HepG2 (cell line): ENCODE data around the gene LRRC8D. TPM values are rescaled to one million over a fixed set of nuclear protein-coding genes. Genes with fewer than 3 reads are reported as not detected.

ENCODE experiments used
- ATAC-seq: fragments of 200-7000 bp; cut with Tn5 transposase; 3 replicates; pipeline ENCODE4 v1.9.1; 2020; ENCODE audit warnings: mild to moderate bottlenecking, moderate library complexity
- BruUV-seq: library from RNA; stranded (reverse); fragments of 400-500 nt; replicated peaks from 2 replicates; lab custom pipeline; 2021; lab: Mats Ljungman, UMichigan
- CTCF ChIA-PET: fragments of 300-600 bp; formaldehyde crosslinking; extraction: SDS; loops from one replicate; lab custom pipeline; 2021; ENCODE audit warnings: low total read pairs, inconsistent platforms, low intra/inter-chr PET ratio; lab: Yijun Ruan, JAX
- POLR2A ChIA-PET: fragments of 350-600 bp; sonication (Branson Sonifier 250); formaldehyde crosslinking; loops from one replicate; lab custom pipeline; 2020; ENCODE audit warnings: antibody characterized with exemption, inconsistent platforms; lab: Yijun Ruan, JAX
- DNase-seq: peaks from one replicate; pipeline ENCODE4 v3.0.0-alpha.2; 2015; ENCODE audit warnings: low spot score
- FAIRE-seq: peaks from 3 replicates; lab custom pipeline; 2011; peaks lifted over from hg19 to GRCh38; lab: Jason Lieb, UNC
- H2AFZ ChIP-seq: one replicate; pipeline ENCODE4 v1.6.1; 2011; ENCODE audit warnings: low read length, inconsistent platforms
- H3K27ac ChIP-seq: fragments of 300-600 bp; 3 replicates; pipeline ENCODE4 v1.8.0; 2011; ENCODE audit warnings: mixed run types, mild to moderate bottlenecking, mixed read lengths, low read length, inconsistent platforms; ENCODE audit not compliant: insufficient read depth; ENCODE audit errors: extremely low read length
- H3K27me3 ChIP-seq, 2 experiments: fragments of 200-600 bp in 1 of 2; 2 replicates in 1 of 2; 3 replicates in 1 of 2; pipeline versions ENCODE4 v1.6.0 to v1.8.0; 2011; ENCODE audit warnings: low read length in 2 of 2, mild to moderate bottlenecking in 2 of 2, moderate library complexity in 2 of 2, inconsistent platforms in 1 of 2; ENCODE audit not compliant: insufficient read depth in 2 of 2, control insufficient read depth in 1 of 2
- H3K36me3 ChIP-seq, 2 experiments: fragments of 200-600 bp in 1 of 2; replicated peaks in 1 of 2; 2 replicates in 1 of 2; 3 replicates in 1 of 2; pipeline versions ENCODE4 v1.5.1 to v1.8.0; 2011; ENCODE audit warnings: low read length in 2 of 2, inconsistent platforms in 1 of 2; ENCODE audit not compliant: insufficient read depth in 2 of 2, control insufficient read depth in 1 of 2
- H3K4me1 ChIP-seq: 2 replicates; pipeline ENCODE4 v1.5.1; 2012; ENCODE audit warnings: low read length, inconsistent platforms; ENCODE audit not compliant: insufficient read depth
- H3K4me2 ChIP-seq: 2 replicates; pipeline ENCODE4 v1.6.0; 2011; ENCODE audit warnings: low read depth, low read length, inconsistent platforms
- H3K4me3 ChIP-seq, 3 experiments: fragments of 200-600 bp in 1 of 3; sonication (generic), shearing (Covaris generic) in 1 of 3; replicated peaks in 1 of 3; 2 replicates each; pipeline ENCODE4 v1.5.1; 2011 to 2016; ENCODE audit warnings: low read length in 3 of 3, inconsistent platforms in 2 of 3, low read depth in 2 of 3, mild to moderate bottlenecking in 2 of 3, control low read depth in 1 of 3, mixed read lengths in 1 of 3; ENCODE audit not compliant: insufficient read depth in 1 of 3
- H3K79me2 ChIP-seq: one replicate; pipeline ENCODE4 v1.6.1; 2011; ENCODE audit warnings: low read length, inconsistent platforms; ENCODE audit not compliant: insufficient read depth
- H3K9ac ChIP-seq: 2 replicates; pipeline ENCODE4 v1.6.0; 2011; ENCODE audit warnings: mild to moderate bottlenecking, low read depth, low read length, inconsistent platforms; ENCODE audit not compliant: insufficient read depth
- H3K9me3 ChIP-seq: 2 replicates; pipeline ENCODE4 v1.5.1; 2012; ENCODE audit warnings: mild to moderate bottlenecking, low read length
- H4K20me1 ChIP-seq: 2 replicates; pipeline ENCODE4 v1.6.0; 2011; ENCODE audit warnings: inconsistent platforms, mild to moderate bottlenecking, low read length, moderate library complexity; ENCODE audit not compliant: insufficient read depth
- GLI4 ChIP-seq: sonication (generic); formaldehyde crosslinking; IDR thresholded peaks from 2 replicates; pipeline ENCODE4 v1.5.1; 2020; ENCODE audit warnings: missing genetic modification reagents, mild to moderate bottlenecking, moderate library complexity, borderline replicate concordance
- YEATS4 ChIP-seq: sonication (generic); formaldehyde crosslinking; IDR thresholded peaks from 2 replicates; pipeline ENCODE4 v1.4.0; 2020; ENCODE audit warnings: missing genetic modification reagents, borderline replicate concordance
- ZC3H4 ChIP-seq: sonication (generic); formaldehyde crosslinking; IDR thresholded peaks from 2 replicates; pipeline ENCODE4 v1.4.0; 2020; ENCODE audit warnings: missing genetic modification reagents, borderline replicate concordance
- ZNF230 ChIP-seq: sonication (generic); formaldehyde crosslinking; IDR thresholded peaks from 2 replicates; pipeline ENCODE4 v1.4.0; 2020; ENCODE audit warnings: mild to moderate bottlenecking, missing genetic modification reagents
- ZNF672 ChIP-seq: sonication (generic); formaldehyde crosslinking; IDR thresholded peaks from 2 replicates; pipeline ENCODE4 v1.8.1; 2022; ENCODE audit warnings: missing genetic modification reagents
- WGBS: methylation state at CpG from one replicate; pipeline ENCODE4 v1.1.6; 2017; ENCODE audit warnings: low lambda C conversion rate; 5-methylcytosine and 5-hydroxymethylcytosine counted together
- in situ Hi-C: cut with HindIII; loops from 2 replicates; pipeline ENCODE4 v1.10.0; 2017; ENCODE audit warnings: low pct_unique_long_range_greater_than_20kb; ENCODE audit not compliant: extremely low pct_ligation_motif_present
- intact Hi-C: fragments of 100-400 bp; cut with micrococcal nuclease; formaldehyde crosslinking; loops from one replicate; pipeline ENCODE4 v1.10.0; 2022; ENCODE audit not compliant: unreplicated experiment
- polyA plus RNA-seq, 8 experiments: library from polyadenylated mRNA; depleted of rRNA in 3 of 8; stranded (reverse) in 7 of 8; unstranded in 1 of 8; fragments of >200 nt; fragmentation: Illumina TruSeq in 4 of 8; extraction: Trizol in 4 of 8; gene quantifications; 2 replicates each; pipeline versions ENCODE4 v1.2.1 to v1.2.3, GENCODE V29; 2011 to 2016; ENCODE audit warnings: low read depth in 4 of 8, missing spikeins in 1 of 8, mixed read lengths in 1 of 8; ENCODE audit not compliant: insufficient read depth in 1 of 8
- total RNA-seq, 5 experiments: library from RNA; depleted of rRNA; stranded (reverse); fragments of >200 nt; fragmentation: Illumina TruSeq; extraction: Trizol; gene quantifications; 2 replicates each; pipeline ENCODE4 v1.2.3, GENCODE V29; 2016; ENCODE audit warnings: low read depth in 1 of 5
- TF ChIP-seq, protein P1 (sequence below): sonication (generic); formaldehyde crosslinking; IDR thresholded peaks from 2 replicates; pipeline ENCODE4 v1.8.0; 2022; ENCODE audit warnings: missing genetic modification reagents, mild to moderate bottlenecking, moderate library complexity, borderline replicate concordance
- TF ChIP-seq, protein P2 (sequence below): sonication (generic); formaldehyde crosslinking; IDR thresholded peaks from 2 replicates; pipeline ENCODE4 v1.4.0; 2020; ENCODE audit warnings: missing genetic modification reagents
- TF ChIP-seq, protein P3 (sequence below): sonication (generic); formaldehyde crosslinking; IDR thresholded peaks from 2 replicates; pipeline ENCODE4 v1.9.0; 2021; ENCODE audit warnings: missing genetic modification reagents, borderline replicate concordance
- TF ChIP-seq, protein P4 (sequence below): sonication (generic); formaldehyde crosslinking; IDR thresholded peaks from 2 replicates; pipeline ENCODE4 v1.4.0; 2020; ENCODE audit warnings: missing genetic modification reagents

Gene LRRC8D
- total and polyA plus RNA-seq, 2 of the 13 experiments (the other 11 are each of a cell fraction or from before 2014, with no cell fraction given) = 29.9 to 45.5 TPM

DNA sequence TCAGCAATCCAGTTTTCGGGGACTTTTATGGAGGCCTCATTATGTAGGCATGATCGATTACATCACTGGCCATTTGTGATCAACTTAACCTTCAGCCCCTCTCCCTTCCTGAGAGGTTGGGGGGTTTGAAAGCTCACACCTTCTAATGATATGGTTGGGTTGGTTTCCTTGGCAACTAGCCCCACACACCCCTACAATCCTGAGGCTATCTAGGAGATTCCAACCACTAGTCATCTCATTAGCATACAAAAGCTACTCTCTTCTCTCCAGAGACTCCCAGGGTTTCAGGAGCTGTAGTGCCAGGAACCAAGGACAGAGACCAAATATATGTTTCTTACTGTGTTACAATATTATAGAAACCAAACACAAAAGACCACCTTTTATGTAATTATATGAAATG is 138.9 kb downstream of the LRRC8D start (continued):
- TF ChIP-seq ZNF230 = no peak
- TF ChIP-seq ZC3H4 = no peak
- TF ChIP-seq, protein P1, sequence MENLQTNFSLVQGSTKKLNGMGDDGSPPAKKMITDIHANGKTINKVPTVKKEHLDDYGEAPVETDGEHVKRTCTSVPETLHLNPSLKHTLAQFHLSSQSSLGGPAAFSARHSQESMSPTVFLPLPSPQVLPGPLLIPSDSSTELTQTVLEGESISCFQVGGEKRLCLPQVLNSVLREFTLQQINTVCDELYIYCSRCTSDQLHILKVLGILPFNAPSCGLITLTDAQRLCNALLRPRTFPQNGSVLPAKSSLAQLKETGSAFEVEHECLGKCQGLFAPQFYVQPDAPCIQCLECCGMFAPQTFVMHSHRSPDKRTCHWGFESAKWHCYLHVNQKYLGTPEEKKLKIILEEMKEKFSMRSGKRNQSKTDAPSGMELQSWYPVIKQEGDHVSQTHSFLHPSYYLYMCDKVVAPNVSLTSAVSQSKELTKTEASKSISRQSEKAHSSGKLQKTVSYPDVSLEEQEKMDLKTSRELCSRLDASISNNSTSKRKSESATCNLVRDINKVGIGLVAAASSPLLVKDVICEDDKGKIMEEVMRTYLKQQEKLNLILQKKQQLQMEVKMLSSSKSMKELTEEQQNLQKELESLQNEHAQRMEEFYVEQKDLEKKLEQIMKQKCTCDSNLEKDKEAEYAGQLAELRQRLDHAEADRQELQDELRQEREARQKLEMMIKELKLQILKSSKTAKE = no peak
- TF ChIP-seq GLI4 (CRISPR knock-in tag) = no peak
- TF ChIP-seq, all 625 proteins: peak for 0

DNA sequence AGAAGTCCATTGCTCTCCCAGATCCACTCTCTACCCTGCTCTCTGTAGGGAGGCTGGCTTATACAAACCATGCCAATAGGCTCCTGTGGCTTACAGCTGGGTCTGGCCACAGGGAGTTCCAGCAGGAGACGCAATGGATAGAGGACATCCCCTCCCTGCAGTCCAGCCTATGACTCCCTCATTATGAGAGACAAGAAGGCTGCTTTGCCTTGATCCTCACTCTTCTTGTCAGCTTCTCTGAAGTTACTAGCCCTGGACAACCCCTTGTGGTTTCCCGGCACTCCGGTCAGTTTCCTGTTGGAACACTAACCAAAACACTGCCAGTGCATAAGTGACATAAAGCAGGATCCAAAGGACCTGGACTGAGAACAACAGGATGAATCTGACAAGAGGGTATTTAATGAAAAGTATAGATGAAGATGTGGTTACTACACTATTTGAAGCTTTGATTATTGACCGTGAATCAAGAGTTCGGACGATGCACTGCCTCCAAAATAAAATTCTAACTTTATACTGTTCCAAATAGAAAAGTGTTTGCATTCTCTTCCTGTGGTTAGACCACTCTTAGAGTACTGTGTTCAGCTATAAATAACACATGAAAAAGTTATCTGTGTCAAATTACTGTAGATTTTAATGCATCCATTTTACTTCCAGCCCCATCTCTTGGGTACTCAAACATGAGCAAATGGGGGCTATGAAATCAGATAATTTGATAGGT is 141.4 kb downstream of the LRRC8D start:
- no peaks in the 10 kb centered on the region for H3K36me3 ChIP-seq
- H3K4me1 ChIP-seq = peaks cover 9% of the 10 kb centered on the region
- no peak overlapping the region for H3K27ac ChIP-seq
- no peak overlapping the region for H3K9ac ChIP-seq
- no peaks in the 10 kb centered on the region for H4K20me1 ChIP-seq
- no peaks in the 10 kb centered on the region for H3K9me3 ChIP-seq
- H2AFZ ChIP-seq = no peak overlapping the region
- no peak for ATAC-seq
- H3K4me3 ChIP-seq = no peak overlapping the region
- no peak for DNase-seq
- BruUV-seq = no TSS peak
- in situ Hi-C loops (no loop called here), intact Hi-C loops (no loop called here)
- no peak for FAIRE-seq
- 83% methylated on average over 6 of the region's 6 CpGs for WGBS
- H3K4me2 ChIP-seq = no peak overlapping the region
- POLR2A ChIA-PET = no interaction called here
- no peaks in the 10 kb centered on the region for H3K79me2 ChIP-seq
- H3K27me3 ChIP-seq = no peaks in the 10 kb centered on the region
- CTCF ChIA-PET = no interaction called here
- TF ChIP-seq, protein P2, sequence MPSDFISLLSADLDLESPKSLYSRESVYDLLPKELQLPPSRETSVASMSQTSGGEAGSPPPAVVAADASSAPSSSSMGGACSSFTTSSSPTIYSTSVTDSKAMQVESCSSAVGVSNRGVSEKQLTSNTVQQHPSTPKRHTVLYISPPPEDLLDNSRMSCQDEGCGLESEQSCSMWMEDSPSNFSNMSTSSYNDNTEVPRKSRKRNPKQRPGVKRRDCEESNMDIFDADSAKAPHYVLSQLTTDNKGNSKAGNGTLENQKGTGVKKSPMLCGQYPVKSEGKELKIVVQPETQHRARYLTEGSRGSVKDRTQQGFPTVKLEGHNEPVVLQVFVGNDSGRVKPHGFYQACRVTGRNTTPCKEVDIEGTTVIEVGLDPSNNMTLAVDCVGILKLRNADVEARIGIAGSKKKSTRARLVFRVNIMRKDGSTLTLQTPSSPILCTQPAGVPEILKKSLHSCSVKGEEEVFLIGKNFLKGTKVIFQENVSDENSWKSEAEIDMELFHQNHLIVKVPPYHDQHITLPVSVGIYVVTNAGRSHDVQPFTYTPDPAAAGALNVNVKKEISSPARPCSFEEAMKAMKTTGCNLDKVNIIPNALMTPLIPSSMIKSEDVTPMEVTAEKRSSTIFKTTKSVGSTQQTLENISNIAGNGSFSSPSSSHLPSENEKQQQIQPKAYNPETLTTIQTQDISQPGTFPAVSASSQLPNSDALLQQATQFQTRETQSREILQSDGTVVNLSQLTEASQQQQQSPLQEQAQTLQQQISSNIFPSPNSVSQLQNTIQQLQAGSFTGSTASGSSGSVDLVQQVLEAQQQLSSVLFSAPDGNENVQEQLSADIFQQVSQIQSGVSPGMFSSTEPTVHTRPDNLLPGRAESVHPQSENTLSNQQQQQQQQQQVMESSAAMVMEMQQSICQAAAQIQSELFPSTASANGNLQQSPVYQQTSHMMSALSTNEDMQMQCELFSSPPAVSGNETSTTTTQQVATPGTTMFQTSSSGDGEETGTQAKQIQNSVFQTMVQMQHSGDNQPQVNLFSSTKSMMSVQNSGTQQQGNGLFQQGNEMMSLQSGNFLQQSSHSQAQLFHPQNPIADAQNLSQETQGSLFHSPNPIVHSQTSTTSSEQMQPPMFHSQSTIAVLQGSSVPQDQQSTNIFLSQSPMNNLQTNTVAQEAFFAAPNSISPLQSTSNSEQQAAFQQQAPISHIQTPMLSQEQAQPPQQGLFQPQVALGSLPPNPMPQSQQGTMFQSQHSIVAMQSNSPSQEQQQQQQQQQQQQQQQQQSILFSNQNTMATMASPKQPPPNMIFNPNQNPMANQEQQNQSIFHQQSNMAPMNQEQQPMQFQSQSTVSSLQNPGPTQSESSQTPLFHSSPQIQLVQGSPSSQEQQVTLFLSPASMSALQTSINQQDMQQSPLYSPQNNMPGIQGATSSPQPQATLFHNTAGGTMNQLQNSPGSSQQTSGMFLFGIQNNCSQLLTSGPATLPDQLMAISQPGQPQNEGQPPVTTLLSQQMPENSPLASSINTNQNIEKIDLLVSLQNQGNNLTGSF (CRISPR knock-in tag) = no peak
- TF ChIP-seq ZNF672 (CRISPR knock-in tag) = no peak
- TF ChIP-seq, protein P3, sequence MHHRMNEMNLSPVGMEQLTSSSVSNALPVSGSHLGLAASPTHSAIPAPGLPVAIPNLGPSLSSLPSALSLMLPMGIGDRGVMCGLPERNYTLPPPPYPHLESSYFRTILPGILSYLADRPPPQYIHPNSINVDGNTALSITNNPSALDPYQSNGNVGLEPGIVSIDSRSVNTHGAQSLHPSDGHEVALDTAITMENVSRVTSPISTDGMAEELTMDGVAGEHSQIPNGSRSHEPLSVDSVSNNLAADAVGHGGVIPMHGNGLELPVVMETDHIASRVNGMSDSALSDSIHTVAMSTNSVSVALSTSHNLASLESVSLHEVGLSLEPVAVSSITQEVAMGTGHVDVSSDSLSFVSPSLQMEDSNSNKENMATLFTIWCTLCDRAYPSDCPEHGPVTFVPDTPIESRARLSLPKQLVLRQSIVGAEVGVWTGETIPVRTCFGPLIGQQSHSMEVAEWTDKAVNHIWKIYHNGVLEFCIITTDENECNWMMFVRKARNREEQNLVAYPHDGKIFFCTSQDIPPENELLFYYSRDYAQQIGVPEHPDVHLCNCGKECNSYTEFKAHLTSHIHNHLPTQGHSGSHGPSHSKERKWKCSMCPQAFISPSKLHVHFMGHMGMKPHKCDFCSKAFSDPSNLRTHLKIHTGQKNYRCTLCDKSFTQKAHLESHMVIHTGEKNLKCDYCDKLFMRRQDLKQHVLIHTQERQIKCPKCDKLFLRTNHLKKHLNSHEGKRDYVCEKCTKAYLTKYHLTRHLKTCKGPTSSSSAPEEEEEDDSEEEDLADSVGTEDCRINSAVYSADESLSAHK (CRISPR knock-in tag) = no peak
- TF ChIP-seq, protein P4, sequence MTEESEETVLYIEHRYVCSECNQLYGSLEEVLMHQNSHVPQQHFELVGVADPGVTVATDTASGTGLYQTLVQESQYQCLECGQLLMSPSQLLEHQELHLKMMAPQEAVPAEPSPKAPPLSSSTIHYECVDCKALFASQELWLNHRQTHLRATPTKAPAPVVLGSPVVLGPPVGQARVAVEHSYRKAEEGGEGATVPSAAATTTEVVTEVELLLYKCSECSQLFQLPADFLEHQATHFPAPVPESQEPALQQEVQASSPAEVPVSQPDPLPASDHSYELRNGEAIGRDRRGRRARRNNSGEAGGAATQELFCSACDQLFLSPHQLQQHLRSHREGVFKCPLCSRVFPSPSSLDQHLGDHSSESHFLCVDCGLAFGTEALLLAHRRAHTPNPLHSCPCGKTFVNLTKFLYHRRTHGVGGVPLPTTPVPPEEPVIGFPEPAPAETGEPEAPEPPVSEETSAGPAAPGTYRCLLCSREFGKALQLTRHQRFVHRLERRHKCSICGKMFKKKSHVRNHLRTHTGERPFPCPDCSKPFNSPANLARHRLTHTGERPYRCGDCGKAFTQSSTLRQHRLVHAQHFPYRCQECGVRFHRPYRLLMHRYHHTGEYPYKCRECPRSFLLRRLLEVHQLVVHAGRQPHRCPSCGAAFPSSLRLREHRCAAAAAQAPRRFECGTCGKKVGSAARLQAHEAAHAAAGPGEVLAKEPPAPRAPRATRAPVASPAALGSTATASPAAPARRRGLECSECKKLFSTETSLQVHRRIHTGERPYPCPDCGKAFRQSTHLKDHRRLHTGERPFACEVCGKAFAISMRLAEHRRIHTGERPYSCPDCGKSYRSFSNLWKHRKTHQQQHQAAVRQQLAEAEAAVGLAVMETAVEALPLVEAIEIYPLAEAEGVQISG (CRISPR knock-in tag) = no peak
- no peak for TF ChIP-seq YEATS4 (CRISPR knock-in tag)
